Measurements from ENCODE around the gene C22orf23. TPM values are rescaled to one million over a fixed set of nuclear protein-coding genes. Genes with fewer than 3 reads are reported as not detected.

C22orf23 gene
- total and polyA plus RNA-seq, 9 of the 15 experiments (the other 6 are each of a cell fraction or from before 2014, with no cell fraction given), result 0.25 to 1.0 (median 0.53) TPM

- TSS peak; percentile 48 for BruUV-seq (replicated peaks)
- 34% methylated on average over 9 of the region's 10 CpGs for WGBS (ENCODE audit: insufficient coverage, low coverage, missing lambda C conversion rate)
- POLR2A ChIA-PET, result interaction anchor here (0.5 to 2.7 kb wide), 6 partner anchors 8 to 90 kb away, joined by 3 to 16 read pairs (median 4); no protein-coding TSS in a partner anchor
- no peak for TF ChIP-seq PHB (CRISPR knock-in tag; IDR thresholded peaks at IDR 0.05)
- no peak for TF ChIP-seq SREBF2 (CRISPR knock-in tag; IDR thresholded peaks at IDR 0.05)
- peak in 1 of 2 experiments; percentile 36; a peak in 1 of 4 replicates for TF ChIP-seq FOXA3 (CRISPR knock-in tag; conservative IDR thresholded peaks at IDR 0.05 in 1 of 2, IDR thresholded peaks at IDR 0.05 in 1 of 2)
- no peak; the same call in 1 of the 2 replicates for TF ChIP-seq ELF1 (tag; IDR thresholded peaks at IDR 0.05)
- TF ChIP-seq ELK3 (CRISPR knock-in tag; IDR thresholded peaks at IDR 0.05), result no peak
- TF ChIP-seq ZNF212 (CRISPR knock-in tag; IDR thresholded peaks at IDR 0.05), result no peak
- no peak for TF ChIP-seq TAF7 (tag; IDR thresholded peaks at IDR 0.05)
- no peak for TF ChIP-seq TCF7 (IDR thresholded peaks at IDR 0.05; ENCODE audit: borderline replicate concordance)
- TF ChIP-seq GTF2A2 (tag; IDR thresholded peaks at IDR 0.05), result no peak; the same call in 1 of the 2 replicates
- no peak for TF ChIP-seq ZFP36 (IDR thresholded peaks at IDR 0.05; ENCODE audit: low read depth, low read length, partially characterized antibody)
- TF ChIP-seq, protein P1, sequence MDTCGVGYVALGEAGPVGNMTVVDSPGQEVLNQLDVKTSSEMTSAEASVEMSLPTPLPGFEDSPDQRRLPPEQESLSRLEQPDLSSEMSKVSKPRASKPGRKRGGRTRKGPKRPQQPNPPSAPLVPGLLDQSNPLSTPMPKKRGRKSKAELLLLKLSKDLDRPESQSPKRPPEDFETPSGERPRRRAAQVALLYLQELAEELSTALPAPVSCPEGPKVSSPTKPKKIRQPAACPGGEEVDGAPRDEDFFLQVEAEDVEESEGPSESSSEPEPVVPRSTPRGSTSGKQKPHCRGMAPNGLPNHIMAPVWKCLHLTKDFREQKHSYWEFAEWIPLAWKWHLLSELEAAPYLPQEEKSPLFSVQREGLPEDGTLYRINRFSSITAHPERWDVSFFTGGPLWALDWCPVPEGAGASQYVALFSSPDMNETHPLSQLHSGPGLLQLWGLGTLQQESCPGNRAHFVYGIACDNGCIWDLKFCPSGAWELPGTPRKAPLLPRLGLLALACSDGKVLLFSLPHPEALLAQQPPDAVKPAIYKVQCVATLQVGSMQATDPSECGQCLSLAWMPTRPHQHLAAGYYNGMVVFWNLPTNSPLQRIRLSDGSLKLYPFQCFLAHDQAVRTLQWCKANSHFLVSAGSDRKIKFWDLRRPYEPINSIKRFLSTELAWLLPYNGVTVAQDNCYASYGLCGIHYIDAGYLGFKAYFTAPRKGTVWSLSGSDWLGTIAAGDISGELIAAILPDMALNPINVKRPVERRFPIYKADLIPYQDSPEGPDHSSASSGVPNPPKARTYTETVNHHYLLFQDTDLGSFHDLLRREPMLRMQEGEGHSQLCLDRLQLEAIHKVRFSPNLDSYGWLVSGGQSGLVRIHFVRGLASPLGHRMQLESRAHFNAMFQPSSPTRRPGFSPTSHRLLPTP (IDR thresholded peaks at IDR 0.05; ENCODE audit: borderline replicate concordance, extremely low read depth, insufficient read length), result no peak
- no peak for TF ChIP-seq ZNF512 (tag; IDR thresholded peaks at IDR 0.05)
These were observed 48.5 kb downstream of the C22orf23 start for GRCh38 chr22:37904572-37905533.

More at GRCh38 chr22:37904572-37905533, 48.5 kb downstream of the C22orf23 start:
- FAIRE-seq (peak; percentile 93), DNase-seq (ENCODE audit: extremely low read depth in 1 of 4, low spot score in 3 of 4) (peak; percentile 53 to 77 (median 63)), ATAC-seq (peak; percentile 80)
- H3K27me3 ChIP-seq (ENCODE audit: control insufficient read depth in 2 of 2, insufficient read depth in 2 of 2, low read length in 2 of 2), result no peaks in the 10 kb centered on the region
- CTCF ChIA-PET (ENCODE audit: low intra/inter-chr PET ratio), result interaction anchor here (0.8 to 1.7 kb wide), 2 partner anchors 17 to 26 kb away, joined by 3 to 4 read pairs; no protein-coding TSS in a partner anchor
- H3K36me3 ChIP-seq (ENCODE audit: control insufficient read depth, insufficient read depth, low read length), result no peaks in the 10 kb centered on the region
- H3K9me1 ChIP-seq (ENCODE audit: control insufficient read depth, insufficient read depth, low read length), result no peaks in the 10 kb centered on the region
- H3K9ac ChIP-seq (ENCODE audit: insufficient read depth in 1 of 2, low read depth in 2 of 2, low read length in 2 of 2), result peak overlapping the region; percentile 70 to 94
- peaks cover 8% of the 10 kb centered on the region; the same call in 2 of the 3 replicates for H3K79me2 ChIP-seq (ENCODE audit: control insufficient read depth, insufficient read depth, low read length)
- peaks cover 20 to 26% of the 10 kb centered on the region in 2 experiments; a peak in 4 of 5 replicates for H3K4me1 ChIP-seq (replicated peaks in 1 of 2; ENCODE audit: control insufficient read depth in 2 of 2, insufficient read depth in 2 of 2, low read length in 2 of 2)
- H4K20me1 ChIP-seq (replicated peaks; ENCODE audit: control insufficient read depth, insufficient read depth, low read length), result no peaks in the 10 kb centered on the region
- H2AFZ ChIP-seq (ENCODE audit: low read depth, low read length), result peak overlapping the region; percentile 41
- H3K4me3 ChIP-seq, result 0 out of 2 replicates have a peak overlapping the region, but pooled peaks have one; percentile 41
- H3K4me2 ChIP-seq (ENCODE audit: insufficient read depth, low read length), result peak overlapping the region; percentile 56
- peak overlapping the region; percentile 86 for H3K27ac ChIP-seq (ENCODE audit: extremely low read depth, low read depth, low read length)
- no peaks in the 10 kb centered on the region for H3K9me3 ChIP-seq (replicated peaks; ENCODE audit: control insufficient read depth, insufficient read depth, low read depth, low read length)
- intact Hi-C loops (cut with micrococcal nuclease) (no loop called here), in situ Hi-C loops (cut with MboI) (no loop called here)

Measured in K562 (cell line).